Neural cell (in vitro differentiated cells): ENCODE data around the gene IQGAP2. TPM values are rescaled to one million over a fixed set of nuclear protein-coding genes. Genes with fewer than 3 reads are reported as not detected.

Experiments
- H2AFZ ChIP-seq: fragments of 200-600, 300-800 bp; sonication (generic), shearing (Covaris generic); 2 replicates; pipeline ENCODE4 v1.6.0; 2014; ENCODE audit warnings: low read depth, mild to moderate bottlenecking, antibody characterized with exemption, low read length, moderate library complexity
- H3F3A ChIP-seq: fragments of 200-600 bp; shearing (Covaris generic); 2 replicates; pipeline ENCODE4 v1.6.1; 2016; ENCODE audit warnings: mild to moderate bottlenecking, moderate library complexity, mixed read lengths, antibody characterized with exemption, low read length; ENCODE audit not compliant: insufficient read depth, poor library complexity, severe bottlenecking
- H3K27ac ChIP-seq: fragments of 200-600, 300-800 bp; sonication (generic), shearing (Covaris generic); 2 replicates; pipeline ENCODE4 v1.5.1; 2014; ENCODE audit warnings: mild to moderate bottlenecking, low read length, moderate library complexity
- H3K27me3 ChIP-seq: fragments of 300-800, 200-600 bp; sonication (generic), shearing (Covaris generic); 2 replicates; pipeline ENCODE4 v1.6.0; 2014; ENCODE audit warnings: mild to moderate bottlenecking, low read depth, low read length, moderate library complexity; ENCODE audit not compliant: insufficient read depth
- H3K36me3 ChIP-seq: fragments of 300-800, 200-600 bp; sonication (generic), shearing (Covaris generic); 2 replicates; pipeline ENCODE4 v1.5.1; 2014; ENCODE audit warnings: mild to moderate bottlenecking, antibody characterized with exemption, low read length, moderate library complexity; ENCODE audit not compliant: insufficient read depth
- H3K4me2 ChIP-seq: fragments of 300-800, 200-600 bp; sonication (generic), shearing (Covaris generic); 2 replicates; pipeline ENCODE4 v1.6.0; 2014; ENCODE audit warnings: mild to moderate bottlenecking, low read length
- H3K4me3 ChIP-seq: fragments of 300-800, 200-600 bp; sonication (generic), shearing (Covaris generic); 2 replicates; pipeline ENCODE4 v1.5.1; 2014; ENCODE audit warnings: mild to moderate bottlenecking, low read length, moderate library complexity
- H3K79me2 ChIP-seq: fragments of 200-600 bp; shearing (Covaris generic); replicated peaks from 2 replicates; pipeline ENCODE4 v1.6.0; 2014; ENCODE audit warnings: mild to moderate bottlenecking, low read length, moderate library complexity; ENCODE audit not compliant: insufficient read depth
- H3K9ac ChIP-seq: fragments of 300-800, 200-600 bp; sonication (generic), shearing (Covaris generic); 2 replicates; pipeline ENCODE4 v1.6.1; 2016; ENCODE audit warnings: mild to moderate bottlenecking, low read length, mixed read lengths
- H3K9me2 ChIP-seq: fragments of 200-600 bp; shearing (Covaris generic); 2 replicates; pipeline ENCODE4 v1.6.1; 2016; ENCODE audit warnings: mild to moderate bottlenecking, low read length, mixed read lengths; ENCODE audit not compliant: insufficient read depth
- H3K9me3 ChIP-seq: fragments of 200-600, 300-800 bp; sonication (generic), shearing (Covaris generic); 2 replicates; pipeline ENCODE4 v1.6.1; 2016; ENCODE audit warnings: mild to moderate bottlenecking, mixed run types, low read length, moderate library complexity, mixed read lengths
- H4K20me1 ChIP-seq: fragments of 200-600 bp; shearing (Covaris generic); 2 replicates; pipeline ENCODE4 v1.6.1; 2016; ENCODE audit warnings: mild to moderate bottlenecking, mixed run types; ENCODE audit not compliant: insufficient read depth
- EP300 ChIP-seq: fragments of 450-650 bp; conservative IDR thresholded peaks from 2 replicates; pipeline ENCODE4 v1.6.1; 2014; ENCODE audit warnings: antibody characterized with exemption, mild to moderate bottlenecking, moderate library complexity; ENCODE audit not compliant: poor library complexity, severe bottlenecking
- EZH2 ChIP-seq: fragments of 200-600, 300-800 bp; shearing (Covaris generic), sonication (generic); IDR thresholded peaks from 2 replicates; pipeline ENCODE4 v1.6.1; 2014; ENCODE audit warnings: antibody characterized with exemption, low read length, borderline replicate concordance, mild to moderate bottlenecking; ENCODE audit not compliant: insufficient read depth, poor library complexity, severe bottlenecking
- MXI1 ChIP-seq: fragments of 450-650 bp; conservative IDR thresholded peaks from 2 replicates; pipeline ENCODE4 v1.6.1; 2014; ENCODE audit warnings: antibody characterized with exemption, mild to moderate bottlenecking; ENCODE audit not compliant: poor library complexity, severe bottlenecking
- POLR2AphosphoS5 ChIP-seq: IDR thresholded peaks from 2 replicates; pipeline ENCODE4 v1.6.1; 2012
- RAD21 ChIP-seq: fragments of 450-650 bp; conservative IDR thresholded peaks from 2 replicates; pipeline ENCODE4 v1.6.1; 2014; ENCODE audit warnings: antibody characterized with exemption, mild to moderate bottlenecking, moderate library complexity
- SMC3 ChIP-seq: fragments of 450-650 bp; conservative IDR thresholded peaks from 2 replicates; pipeline ENCODE4 v1.6.1; 2014; ENCODE audit warnings: antibody characterized with exemption, mild to moderate bottlenecking, moderate library complexity; ENCODE audit not compliant: poor library complexity
- TAF1 ChIP-seq: IDR thresholded peaks from 2 replicates; pipeline ENCODE4 v1.6.1; 2012; ENCODE audit warnings: low read depth
- polyA plus RNA-seq: library from polyadenylated mRNA; depleted of rRNA; stranded (reverse); fragments of >200 nt; gene quantifications from 2 replicates; pipeline ENCODE4 v1.2.3, GENCODE V29; 2014
- TF ChIP-seq, protein P1 (sequence below): fragments of 450-650 bp; IDR thresholded peaks from 2 replicates; pipeline ENCODE4 v1.5.1; 2014; ENCODE audit warnings: antibody characterized with exemption, mild to moderate bottlenecking, moderate library complexity; ENCODE audit not compliant: poor library complexity, severe bottlenecking
- TF ChIP-seq, protein P2 (sequence below): IDR thresholded peaks from 2 replicates; pipeline ENCODE4 v1.6.1; 2012; ENCODE audit warnings: borderline replicate concordance

The IQGAP2 gene
- polyA plus RNA-seq, 1 donor from 2014 or later, result 5.2 TPM

DNA sequence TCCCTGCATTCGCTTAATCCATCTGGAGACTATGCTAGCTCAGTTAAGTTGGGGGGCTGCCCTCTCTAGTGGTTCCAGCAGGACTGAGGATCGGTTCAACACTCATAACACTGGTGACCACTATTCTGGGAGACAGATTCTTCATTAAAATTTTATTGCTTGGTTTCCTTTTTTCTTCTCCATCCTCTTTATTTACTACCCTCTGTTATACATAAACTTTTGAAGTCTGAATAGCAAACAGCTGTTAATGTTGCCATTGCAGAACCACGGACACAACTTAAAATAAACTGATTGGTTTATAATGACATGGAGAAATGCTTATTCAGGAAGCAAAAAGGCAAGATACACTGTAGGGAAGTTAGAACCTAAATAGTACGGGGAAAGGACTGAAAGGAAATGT is 22.1 kb downstream of the IQGAP2 start:
- Histone ChIP-seq H3K9me2 (no peaks in the 10 kb centered on the region), H3K27ac (no peak overlapping the region), H3F3A (no peaks in the 10 kb centered on the region), H4K20me1 (no peaks in the 10 kb centered on the region), H3K36me3 (no peaks in the 10 kb centered on the region), H3K4me2 (no peak overlapping the region), H3K27me3 (no peaks in the 10 kb centered on the region), H3K79me2 (no peaks in the 10 kb centered on the region), H3K9ac (no peak overlapping the region), H3K4me3 (no peak overlapping the region), H2AFZ (no peak overlapping the region), H3K9me3 (no peaks in the 10 kb centered on the region)
- no peak for TF ChIP-seq SMC3
- TF ChIP-seq TAF1, result no peak
- TF ChIP-seq RAD21, result no peak
- TF ChIP-seq, protein P1, sequence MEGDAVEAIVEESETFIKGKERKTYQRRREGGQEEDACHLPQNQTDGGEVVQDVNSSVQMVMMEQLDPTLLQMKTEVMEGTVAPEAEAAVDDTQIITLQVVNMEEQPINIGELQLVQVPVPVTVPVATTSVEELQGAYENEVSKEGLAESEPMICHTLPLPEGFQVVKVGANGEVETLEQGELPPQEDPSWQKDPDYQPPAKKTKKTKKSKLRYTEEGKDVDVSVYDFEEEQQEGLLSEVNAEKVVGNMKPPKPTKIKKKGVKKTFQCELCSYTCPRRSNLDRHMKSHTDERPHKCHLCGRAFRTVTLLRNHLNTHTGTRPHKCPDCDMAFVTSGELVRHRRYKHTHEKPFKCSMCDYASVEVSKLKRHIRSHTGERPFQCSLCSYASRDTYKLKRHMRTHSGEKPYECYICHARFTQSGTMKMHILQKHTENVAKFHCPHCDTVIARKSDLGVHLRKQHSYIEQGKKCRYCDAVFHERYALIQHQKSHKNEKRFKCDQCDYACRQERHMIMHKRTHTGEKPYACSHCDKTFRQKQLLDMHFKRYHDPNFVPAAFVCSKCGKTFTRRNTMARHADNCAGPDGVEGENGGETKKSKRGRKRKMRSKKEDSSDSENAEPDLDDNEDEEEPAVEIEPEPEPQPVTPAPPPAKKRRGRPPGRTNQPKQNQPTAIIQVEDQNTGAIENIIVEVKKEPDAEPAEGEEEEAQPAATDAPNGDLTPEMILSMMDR, result no peak
- no peak for TF ChIP-seq POLR2AphosphoS5
- TF ChIP-seq MXI1, result no peak
- TF ChIP-seq EZH2, result no peak
- TF ChIP-seq EP300, result no peak
- TF ChIP-seq, protein P2, sequence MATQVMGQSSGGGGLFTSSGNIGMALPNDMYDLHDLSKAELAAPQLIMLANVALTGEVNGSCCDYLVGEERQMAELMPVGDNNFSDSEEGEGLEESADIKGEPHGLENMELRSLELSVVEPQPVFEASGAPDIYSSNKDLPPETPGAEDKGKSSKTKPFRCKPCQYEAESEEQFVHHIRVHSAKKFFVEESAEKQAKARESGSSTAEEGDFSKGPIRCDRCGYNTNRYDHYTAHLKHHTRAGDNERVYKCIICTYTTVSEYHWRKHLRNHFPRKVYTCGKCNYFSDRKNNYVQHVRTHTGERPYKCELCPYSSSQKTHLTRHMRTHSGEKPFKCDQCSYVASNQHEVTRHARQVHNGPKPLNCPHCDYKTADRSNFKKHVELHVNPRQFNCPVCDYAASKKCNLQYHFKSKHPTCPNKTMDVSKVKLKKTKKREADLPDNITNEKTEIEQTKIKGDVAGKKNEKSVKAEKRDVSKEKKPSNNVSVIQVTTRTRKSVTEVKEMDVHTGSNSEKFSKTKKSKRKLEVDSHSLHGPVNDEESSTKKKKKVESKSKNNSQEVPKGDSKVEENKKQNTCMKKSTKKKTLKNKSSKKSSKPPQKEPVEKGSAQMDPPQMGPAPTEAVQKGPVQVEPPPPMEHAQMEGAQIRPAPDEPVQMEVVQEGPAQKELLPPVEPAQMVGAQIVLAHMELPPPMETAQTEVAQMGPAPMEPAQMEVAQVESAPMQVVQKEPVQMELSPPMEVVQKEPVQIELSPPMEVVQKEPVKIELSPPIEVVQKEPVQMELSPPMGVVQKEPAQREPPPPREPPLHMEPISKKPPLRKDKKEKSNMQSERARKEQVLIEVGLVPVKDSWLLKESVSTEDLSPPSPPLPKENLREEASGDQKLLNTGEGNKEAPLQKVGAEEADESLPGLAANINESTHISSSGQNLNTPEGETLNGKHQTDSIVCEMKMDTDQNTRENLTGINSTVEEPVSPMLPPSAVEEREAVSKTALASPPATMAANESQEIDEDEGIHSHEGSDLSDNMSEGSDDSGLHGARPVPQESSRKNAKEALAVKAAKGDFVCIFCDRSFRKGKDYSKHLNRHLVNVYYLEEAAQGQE, result no peak

DNA sequence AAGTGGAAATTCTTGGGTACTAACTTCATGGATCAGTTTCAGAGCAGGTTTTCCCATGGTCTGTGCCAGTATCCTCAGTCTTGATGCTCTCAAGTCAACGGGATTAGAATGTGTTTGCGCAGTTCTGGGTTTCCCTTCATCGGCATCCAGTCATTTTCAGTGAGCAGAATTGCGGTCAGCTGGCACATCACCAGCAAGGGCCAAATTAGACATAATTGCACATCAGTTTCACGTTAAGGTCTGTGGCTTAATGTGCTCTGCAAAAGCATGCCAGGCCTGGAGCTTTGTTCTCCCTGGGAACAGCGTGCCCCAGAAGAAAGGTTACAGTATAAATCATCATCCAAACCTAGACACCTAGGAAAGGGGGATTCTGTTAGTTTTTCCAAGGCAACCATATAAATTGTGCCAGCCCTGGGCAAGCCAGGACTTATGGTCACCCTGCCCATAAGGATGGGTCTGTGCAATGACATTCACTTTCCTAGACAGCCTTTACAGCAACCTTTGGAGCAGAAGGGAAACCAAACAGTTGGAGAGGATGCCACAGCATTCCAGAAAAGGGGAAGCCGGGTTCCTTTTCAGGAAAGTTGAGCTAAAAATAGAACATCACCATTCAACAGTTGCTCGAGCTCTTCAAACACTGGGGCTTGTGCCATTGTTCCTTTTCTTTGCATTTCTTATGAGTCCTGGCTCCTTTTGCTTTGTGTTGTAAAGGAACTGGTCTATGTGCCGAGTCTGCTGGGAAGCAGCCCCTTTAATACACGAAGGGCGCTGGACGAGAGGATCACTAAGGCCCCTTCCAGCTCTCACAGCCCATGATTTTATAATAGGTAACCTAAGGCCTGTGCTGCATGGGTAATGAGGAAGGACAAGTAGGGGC is 23.1 kb downstream of the IQGAP2 start:
- H3K9me2 ChIP-seq, result no peaks in the 10 kb centered on the region
- no peaks in the 10 kb centered on the region for H3K79me2 ChIP-seq
- H3K9me3 ChIP-seq, result no peaks in the 10 kb centered on the region
- no peaks in the 10 kb centered on the region for H4K20me1 ChIP-seq
- H3K36me3 ChIP-seq, result no peaks in the 10 kb centered on the region
- H3K9ac ChIP-seq, result no peak overlapping the region
- H2AFZ ChIP-seq, result no peak overlapping the region
- no peak overlapping the region for H3K4me2 ChIP-seq
- no peak overlapping the region for H3K27ac ChIP-seq
- H3F3A ChIP-seq, result no peaks in the 10 kb centered on the region
- TF ChIP-seq, protein P2, result no peak
- TF ChIP-seq SMC3 (no peak), POLR2AphosphoS5 (no peak), EP300 (no peak), RAD21 (no peak), TAF1 (no peak), MXI1 (no peak), EZH2 (no peak)
- TF ChIP-seq, protein P1, result no peak
- H3K4me3 ChIP-seq, result no peak overlapping the region
- H3K27me3 ChIP-seq, result no peaks in the 10 kb centered on the region
